ENCODE measurements around the gene ZNF236.

Gene ZNF236

GRCh38 chr18:76972846-76973519 lies 150.6 kb downstream of the ZNF236 start:
- no peak for DNase-seq (ENCODE audit: low read depth in 3 of 3)

GRCh38 chr18:76973520-76974266 lies 151.3 kb downstream of the ZNF236 start:
- no peak for DNase-seq (ENCODE audit: low read depth in 3 of 3)

GRCh38 chr18:76974386-76974785 lies 152.0 kb downstream of the ZNF236 start:
- no peak for DNase-seq (ENCODE audit: low read depth in 3 of 3)

- no peak for DNase-seq (ENCODE audit: low read depth in 3 of 3)
Measured at GRCh38 chr18:76975577-76976110, 153.3 kb downstream of the ZNF236 start.

GRCh38 chr18:76977108-76977621 lies 154.8 kb downstream of the ZNF236 start:
- DNase-seq (ENCODE audit: low read depth in 3 of 3), result no peak

- DNase-seq (ENCODE audit: low read depth in 3 of 3), result no peak
Measured at GRCh38 chr18:76977684-76978232, 155.4 kb downstream of the ZNF236 start.

- DNase-seq (ENCODE audit: low read depth in 3 of 3), result no peak
Measured at GRCh38 chr18:76978616-76979015, 156.3 kb downstream of the ZNF236 start.

- no peak for DNase-seq (ENCODE audit: low read depth in 3 of 3)
Measured at GRCh38 chr18:76979111-76979751, 156.9 kb downstream of the ZNF236 start.

- DNase-seq (ENCODE audit: low read depth in 3 of 3), result no peak
Measured at GRCh38 chr18:76979906-76980305, 157.5 kb downstream of the ZNF236 start.

GRCh38 chr18:76980663-76981395 lies 158.5 kb downstream of the ZNF236 start:
- DNase-seq (ENCODE audit: low read depth in 3 of 3), result no peak

GRCh38 chr18:76981396-76981968 lies 159.1 kb downstream of the ZNF236 start:
- DNase-seq (ENCODE audit: low read depth in 3 of 3), result no peak

GRCh38 chr18:76982038-76982437 lies 159.7 kb downstream of the ZNF236 start:
- DNase-seq (ENCODE audit: low read depth in 3 of 3), result no peak

- DNase-seq (ENCODE audit: low read depth in 3 of 3), result peak; percentile 67 to 73 (median 72)
Measured at GRCh38 chr18:76982841-76983583, 160.7 kb downstream of the ZNF236 start.

- no peak for DNase-seq (ENCODE audit: low read depth in 3 of 3)
Measured at GRCh38 chr18:76983613-76984051, 161.3 kb downstream of the ZNF236 start.

GRCh38 chr18:76984193-76985155 lies 162.1 kb downstream of the ZNF236 start:
- no peak for DNase-seq (ENCODE audit: low read depth in 3 of 3)

- DNase-seq (ENCODE audit: low read depth in 3 of 3), result no peak
Measured at GRCh38 chr18:76985156-76985950, 163.0 kb downstream of the ZNF236 start.

- DNase-seq (ENCODE audit: low read depth in 3 of 3), result no peak
Measured at GRCh38 chr18:76985951-76986236, 163.5 kb downstream of the ZNF236 start.

- DNase-seq (ENCODE audit: low read depth in 3 of 3), result no peak
Measured at GRCh38 chr18:76986406-76986805, 164.0 kb downstream of the ZNF236 start.
